HEK293T (cell line): ENCODE results near the gene ODAD4.

Source experiments
- ARNT ChIP-seq: fragments of 450-650 bp; IDR thresholded peaks from 2 replicates; pipeline ENCODE4 v1.6.1; 2017; ENCODE audit warnings: mild to moderate bottlenecking
- BHLHE40 ChIP-seq: fragments of 450-650 bp; IDR thresholded peaks from 2 replicates; pipeline ENCODE4 v1.6.1; 2016; ENCODE audit warnings: mild to moderate bottlenecking, moderate library complexity, borderline replicate concordance
- ELF4 ChIP-seq: fragments of 450-650 bp; IDR thresholded peaks from 2 replicates; pipeline ENCODE4 v1.6.1; 2017; ENCODE audit warnings: antibody characterized with exemption
- FOXA1 ChIP-seq: fragments of 450-650 bp; IDR thresholded peaks from 2 replicates; pipeline ENCODE4 v1.6.1; 2016; ENCODE audit warnings: mild to moderate bottlenecking
- FOXK2 ChIP-seq: fragments of 450-650 bp; IDR thresholded peaks from 2 replicates; pipeline ENCODE4 v1.6.1; 2016; ENCODE audit warnings: mild to moderate bottlenecking
- FOXM1 ChIP-seq: fragments of 450-650 bp; IDR thresholded peaks from 2 replicates; pipeline ENCODE4 v1.6.1; 2017; ENCODE audit warnings: mild to moderate bottlenecking, borderline replicate concordance
- L3MBTL2 ChIP-seq: fragments of 450-650 bp; conservative IDR thresholded peaks from 2 replicates; pipeline ENCODE4 v1.6.1; 2016; ENCODE audit warnings: mild to moderate bottlenecking
- NFRKB ChIP-seq: fragments of 450-650 bp; IDR thresholded peaks from 2 replicates; pipeline ENCODE4 v1.6.1; 2016; ENCODE audit warnings: mild to moderate bottlenecking, moderate library complexity
- PKNOX1 ChIP-seq: fragments of 450-650 bp; IDR thresholded peaks from 2 replicates; pipeline ENCODE4 v1.6.1; 2016
- SP1 ChIP-seq: fragments of 450-650 bp; IDR thresholded peaks from 2 replicates; pipeline ENCODE4 v1.6.1; 2017
- SUZ12 ChIP-seq: fragments of 450-650 bp; IDR thresholded peaks from 2 replicates; pipeline ENCODE4 v1.6.1; 2016; ENCODE audit warnings: mild to moderate bottlenecking
- TARDBP ChIP-seq: fragments of 450-650 bp; IDR thresholded peaks from 2 replicates; pipeline ENCODE4 v1.6.1; 2016
- ZNF384 ChIP-seq: fragments of 450-650 bp; IDR thresholded peaks from 2 replicates; pipeline ENCODE4 v1.6.1; 2016

- no peak for TF ChIP-seq FOXA1
- no peak for TF ChIP-seq ELF4
- TF ChIP-seq BHLHE40: no peak
- TF ChIP-seq ZNF384: no peak
- TF ChIP-seq TARDBP: no peak
- no peak for TF ChIP-seq PKNOX1
- TF ChIP-seq FOXM1: no peak
- TF ChIP-seq SUZ12: no peak
- TF ChIP-seq FOXK2: no peak
- no peak for TF ChIP-seq SP1
- no peak for TF ChIP-seq L3MBTL2
- TF ChIP-seq NFRKB: no peak
- no peak for TF ChIP-seq ARNT
These were observed 70.2 kb downstream of the ODAD4 start for GRCh38 chr17:42000413-42001133.
